HEK293 (cell line): ENCODE results near the gene NPRL2.

Source experiments
- CTCF ChIA-PET: fragments of 350-600 bp; formaldehyde crosslinking; extraction: SDS; loops from one replicate; lab custom pipeline; 2021; ENCODE audit warnings: antibody characterized with exemption; lab: Yijun Ruan, JAX
- POLR2A ChIA-PET: fragments of 300-600 bp; formaldehyde crosslinking; extraction: SDS; loops from one replicate; lab custom pipeline; 2020; ENCODE audit warnings: antibody characterized with exemption, inconsistent platforms; lab: Yijun Ruan, JAX
- H3K27ac ChIP-seq: fragments of 200-500 bp; sonication (Bioruptor generic); 2 replicates; pipeline ENCODE4 v1.5.1; 2014; ENCODE audit warnings: low read depth, low read length, control low read depth, inconsistent platforms; ENCODE audit errors: extremely low read depth
- H3K36me3 ChIP-seq, 2 experiments: fragments of 200-500 bp in 1 of 2; sonication (Bioruptor generic) in 1 of 2; 1 replicate in 1 of 2; 2 replicates in 1 of 2; pipeline ENCODE4 v1.5.1; 2014 to 2017; ENCODE audit warnings: inconsistent platforms in 2 of 2, low read length in 2 of 2; ENCODE audit not compliant: control insufficient read depth in 2 of 2, insufficient read depth in 1 of 2
- H3K4me1 ChIP-seq: fragments of 200-500 bp; sonication (Bioruptor generic); 2 replicates; pipeline ENCODE4 v1.5.1; 2014; ENCODE audit warnings: mild to moderate bottlenecking, low read length, inconsistent platforms; ENCODE audit not compliant: control insufficient read depth, insufficient read depth
- H3K4me3 ChIP-seq: 2 replicates; pipeline ENCODE4 v1.5.1; 2011; ENCODE audit warnings: low read depth, mild to moderate bottlenecking, control low read depth, low read length, moderate library complexity
- H3K9me3 ChIP-seq: fragments of 200-500 bp; sonication (Bioruptor generic); 2 replicates; pipeline ENCODE4 v1.5.1; 2014; ENCODE audit warnings: low read depth, low read length, inconsistent platforms; ENCODE audit not compliant: control insufficient read depth, insufficient read depth
- GFI1B ChIP-seq: fragments of 450-650 bp; formaldehyde crosslinking; IDR thresholded peaks from 2 replicates; pipeline ENCODE4 v1.5.1; 2016; ENCODE audit warnings: missing biosample characterization, missing genetic modification characterization
- KLF10 ChIP-seq: fragments of 450-650 bp; IDR thresholded peaks from 2 replicates; pipeline ENCODE4 v1.5.1; 2018; ENCODE audit warnings: missing biosample characterization, mild to moderate bottlenecking, missing genetic modification characterization
- KLF8 ChIP-seq: fragments of 450-650 bp; formaldehyde crosslinking; IDR thresholded peaks from 2 replicates; pipeline ENCODE4 v1.5.1; 2016; ENCODE audit warnings: missing biosample characterization, missing genetic modification characterization
- KLF9 ChIP-seq: fragments of 450-650 bp; formaldehyde crosslinking; IDR thresholded peaks from 2 replicates; pipeline ENCODE4 v1.5.1; 2016; ENCODE audit warnings: missing biosample characterization, missing genetic modification characterization, low read depth
- SCRT2 ChIP-seq: fragments of 450-650 bp; formaldehyde crosslinking; IDR thresholded peaks from 2 replicates; pipeline ENCODE4 v1.5.1; 2016; ENCODE audit warnings: missing biosample characterization, missing genetic modification characterization
- SETDB1 ChIP-seq: IDR thresholded peaks from one replicate; pipeline ENCODE4 v1.6.1; 2017; ENCODE audit warnings: mild to moderate bottlenecking, low read length, moderate library complexity, mixed read lengths; ENCODE audit not compliant: insufficient read length
- YY1 ChIP-seq: fragments of 450-650 bp; formaldehyde crosslinking; IDR thresholded peaks from 2 replicates; pipeline ENCODE4 v1.5.1; 2018; ENCODE audit warnings: missing biosample characterization, missing genetic modification characterization
- ZBTB20 ChIP-seq: fragments of 450-650 bp; formaldehyde crosslinking; IDR thresholded peaks from 2 replicates; pipeline ENCODE4 v1.5.1; 2016; ENCODE audit warnings: missing biosample characterization, missing genetic modification characterization
- ZBTB8A ChIP-seq: fragments of 450-650 bp; formaldehyde crosslinking; IDR thresholded peaks from 2 replicates; pipeline ENCODE4 v1.5.1; 2016; ENCODE audit warnings: missing biosample characterization, missing genetic modification characterization
- ZEB2 ChIP-seq: fragments of 450-650 bp; formaldehyde crosslinking; IDR thresholded peaks from 2 replicates; pipeline ENCODE4 v1.5.1; 2016; ENCODE audit warnings: missing biosample characterization, missing genetic modification characterization
- ZIC2 ChIP-seq: fragments of 450-650 bp; formaldehyde crosslinking; IDR thresholded peaks from 2 replicates; pipeline ENCODE4 v1.5.1; 2016; ENCODE audit warnings: missing biosample characterization, missing genetic modification characterization
- ZNF335 ChIP-seq: fragments of 450-650 bp; formaldehyde crosslinking; conservative IDR thresholded peaks from 2 replicates; pipeline ENCODE4 v1.5.1; 2016; ENCODE audit warnings: missing biosample characterization, missing genetic modification characterization
- ZNF394 ChIP-seq: fragments of 450-650 bp; formaldehyde crosslinking; IDR thresholded peaks from 2 replicates; pipeline ENCODE4 v1.5.1; 2016; ENCODE audit warnings: missing biosample characterization, missing genetic modification characterization, mild to moderate bottlenecking, moderate library complexity, borderline replicate concordance
- ZNF561 ChIP-seq: fragments of 450-650 bp; IDR thresholded peaks from 2 replicates; pipeline ENCODE4 v1.5.1; 2018; ENCODE audit warnings: missing biosample characterization, missing genetic modification characterization, borderline replicate concordance
- ZNF600 ChIP-seq: fragments of 450-650 bp; formaldehyde crosslinking; IDR thresholded peaks from 2 replicates; pipeline ENCODE4 v1.5.1; 2016; ENCODE audit warnings: missing biosample characterization, missing genetic modification characterization
- ZNF610 ChIP-seq: fragments of 450-650 bp; formaldehyde crosslinking; IDR thresholded peaks from 2 replicates; pipeline ENCODE4 v1.5.1; 2016; ENCODE audit warnings: missing biosample characterization, missing genetic modification characterization, borderline replicate concordance
- ZNF747 ChIP-seq: fragments of 450-650 bp; formaldehyde crosslinking; IDR thresholded peaks from 2 replicates; pipeline ENCODE4 v1.5.1; 2016; ENCODE audit warnings: missing biosample characterization, missing genetic modification characterization
- ZNF76 ChIP-seq: fragments of 450-650 bp; formaldehyde crosslinking; IDR thresholded peaks from 2 replicates; pipeline ENCODE4; 2016; ENCODE audit warnings: low read depth, missing biosample characterization, missing genetic modification characterization, borderline replicate concordance
- ZSCAN30 ChIP-seq: fragments of 450-650 bp; IDR thresholded peaks from 2 replicates; pipeline ENCODE4 v1.5.1; 2018; ENCODE audit warnings: missing biosample characterization, mild to moderate bottlenecking, missing genetic modification characterization, moderate library complexity
- ZXDB ChIP-seq: fragments of 450-650 bp; formaldehyde crosslinking; IDR thresholded peaks from 2 replicates; pipeline ENCODE4 v1.5.1; 2016; ENCODE audit warnings: missing biosample characterization, missing genetic modification characterization
- TF ChIP-seq, protein P1 (sequence below): fragments of 450-650 bp; formaldehyde crosslinking; IDR thresholded peaks from 2 replicates; pipeline ENCODE4 v1.5.1; 2017; ENCODE audit warnings: missing biosample characterization, missing genetic modification characterization
- TF ChIP-seq, protein P2 (sequence below): fragments of 450-650 bp; formaldehyde crosslinking; optimal IDR thresholded peaks from 2 replicates; pipeline ENCODE3; 2016; ENCODE audit warnings: missing biosample characterization, mild to moderate bottlenecking, missing genetic modification characterization
- TF ChIP-seq, protein P3 (sequence below): fragments of 450-650 bp; formaldehyde crosslinking; IDR thresholded peaks from 2 replicates; pipeline ENCODE4 v1.5.1; 2016; ENCODE audit warnings: missing biosample characterization, missing genetic modification characterization
- TF ChIP-seq, protein P4 (sequence below): fragments of 450-650 bp; formaldehyde crosslinking; IDR thresholded peaks from 2 replicates; pipeline ENCODE4 v1.5.1; 2016; ENCODE audit warnings: missing biosample characterization, missing genetic modification characterization
- TF ChIP-seq, protein P5 (sequence below): fragments of 450-650 bp; formaldehyde crosslinking; IDR thresholded peaks from 2 replicates; pipeline ENCODE4 v1.5.1; 2016; ENCODE audit warnings: missing biosample characterization, missing genetic modification characterization
- TF ChIP-seq, protein P6 (sequence below): IDR thresholded peaks from 2 replicates; pipeline ENCODE4 v1.6.1; 2011; ENCODE audit warnings: mild to moderate bottlenecking, low read depth, low read length, borderline replicate concordance

NPRL2 gene

DNA sequence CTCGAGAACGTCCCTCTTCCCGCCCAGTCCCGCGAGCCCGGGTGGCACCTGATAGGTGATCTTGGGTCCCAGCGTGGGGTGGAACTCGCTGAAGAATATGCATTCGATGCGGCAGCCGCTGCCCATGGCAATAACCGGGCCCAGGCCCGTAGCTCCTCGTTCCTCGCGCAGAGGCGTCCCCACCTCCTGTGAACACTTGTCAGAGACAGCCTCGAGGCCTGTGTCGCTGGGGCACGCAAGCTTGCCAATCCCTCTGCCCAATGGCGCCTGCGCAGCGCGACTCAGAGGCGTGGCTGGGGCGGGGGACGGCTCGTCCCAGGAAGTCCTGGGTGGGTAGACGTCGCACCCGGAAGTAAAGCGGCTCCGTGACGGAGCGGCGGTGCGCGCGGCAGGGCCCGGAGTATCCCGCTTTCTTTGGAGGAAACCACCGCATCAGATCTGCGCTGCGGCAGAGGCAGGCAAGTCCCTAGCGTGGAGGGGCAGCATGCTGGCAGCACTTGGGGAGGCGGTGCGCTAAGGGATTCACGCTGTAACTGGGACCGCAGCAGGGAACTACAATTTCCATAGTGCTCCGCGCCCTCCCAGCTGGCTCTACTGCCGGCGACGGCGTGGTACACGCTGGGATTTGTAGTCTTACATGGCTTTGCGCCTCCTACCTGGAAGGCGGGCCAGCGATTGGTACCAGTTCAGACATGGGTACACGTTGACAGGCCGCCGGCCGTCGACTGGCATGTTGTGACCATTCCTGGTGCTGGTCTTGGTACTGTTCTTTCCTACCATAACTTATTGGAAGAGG lies at the start of gene NPRL2, which contains the start of gene CYB561D2:
NPRL2 (minus strand) TSS at position 249 of the 796 bp plus-strand sequence; CDS start at position 126, 123 bp downstream.
CYB561D2 (plus strand) TSS at position 336 of the 796 bp plus-strand sequence. CDS start 572 bp downstream, outside the sequence.
- Histone ChIP-seq H3K27ac (peak within 1 kb of the TSS; percentile 63), H3K36me3 (peaks cover 0 to 62% of the 10 kb centered on the region in 2 experiments; a peak in 1 of 3 replicates), H3K9me3 (no peaks in the 10 kb centered on the region), H3K4me1 (peaks cover 4% of the 10 kb centered on the region; the same call in 1 of the 2 replicates), H3K4me3 (peak within 1 kb of the TSS; percentile 72)
- CTCF ChIA-PET = interaction anchor here (0.5 to 5.3 kb wide), 5 partner anchors 100 to 264 kb away, joined by 3 to 27 read pairs (median 3); no protein-coding TSS in a partner anchor
- POLR2A ChIA-PET = interaction anchor here (0.5 to 5.3 kb wide), 11 partner anchors 11 to 265 kb away, joined by 3 to 51 read pairs (median 3); partner anchors contain the start of genes HEMK1, HYAL3, NAA80 and TUSC2
- TF ChIP-seq ZNF76 (tag by site-specific recombination) = peak; percentile 99
- TF ChIP-seq ZIC2 (tag by site-specific recombination) = peak; percentile 47; the same call in 1 of the 2 replicates
- TF ChIP-seq GFI1B (tag by site-specific recombination) = no peak
- peak; percentile 38; the same call in 1 of the 2 replicates for TF ChIP-seq ZBTB8A (tag by site-specific recombination)
- peak; percentile 96 for TF ChIP-seq ZNF335
- TF ChIP-seq, protein P1, sequence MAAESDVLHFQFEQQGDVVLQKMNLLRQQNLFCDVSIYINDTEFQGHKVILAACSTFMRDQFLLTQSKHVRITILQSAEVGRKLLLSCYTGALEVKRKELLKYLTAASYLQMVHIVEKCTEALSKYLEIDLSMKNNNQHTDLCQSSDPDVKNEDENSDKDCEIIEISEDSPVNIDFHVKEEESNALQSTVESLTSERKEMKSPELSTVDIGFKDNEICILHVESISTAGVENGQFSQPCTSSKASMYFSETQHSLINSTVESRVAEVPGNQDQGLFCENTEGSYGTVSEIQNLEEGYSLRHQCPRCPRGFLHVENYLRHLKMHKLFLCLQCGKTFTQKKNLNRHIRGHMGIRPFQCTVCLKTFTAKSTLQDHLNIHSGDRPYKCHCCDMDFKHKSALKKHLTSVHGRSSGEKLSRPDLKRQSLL (tag by site-specific recombination) = 0 out of 2 replicates have a peak, but pooled peaks have one; percentile 24
- TF ChIP-seq ZXDB (tag by site-specific recombination) = peak; percentile 72
- TF ChIP-seq, protein P2, sequence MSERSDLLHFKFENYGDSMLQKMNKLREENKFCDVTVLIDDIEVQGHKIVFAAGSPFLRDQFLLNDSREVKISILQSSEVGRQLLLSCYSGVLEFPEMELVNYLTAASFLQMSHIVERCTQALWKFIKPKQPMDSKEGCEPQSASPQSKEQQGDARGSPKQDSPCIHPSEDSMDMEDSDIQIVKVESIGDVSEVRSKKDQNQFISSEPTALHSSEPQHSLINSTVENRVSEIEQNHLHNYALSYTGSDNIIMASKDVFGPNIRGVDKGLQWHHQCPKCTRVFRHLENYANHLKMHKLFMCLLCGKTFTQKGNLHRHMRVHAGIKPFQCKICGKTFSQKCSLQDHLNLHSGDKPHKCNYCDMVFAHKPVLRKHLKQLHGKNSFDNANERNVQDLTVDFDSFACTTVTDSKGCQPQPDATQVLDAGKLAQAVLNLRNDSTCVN (tag by site-specific recombination) = peak; percentile 79
- peak; percentile 44; the same call in 1 of the 2 replicates for TF ChIP-seq YY1
- peak; percentile 90; the same call in 1 of the 2 replicates for TF ChIP-seq KLF8 (tag by site-specific recombination)
- TF ChIP-seq, protein P3, sequence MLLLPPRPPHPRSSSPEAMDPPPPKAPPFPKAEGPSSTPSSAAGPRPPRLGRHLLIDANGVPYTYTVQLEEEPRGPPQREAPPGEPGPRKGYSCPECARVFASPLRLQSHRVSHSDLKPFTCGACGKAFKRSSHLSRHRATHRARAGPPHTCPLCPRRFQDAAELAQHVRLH (tag by site-specific recombination) = peak; percentile 77; the same call in 1 of the 2 replicates
- peak; percentile 80 for TF ChIP-seq SCRT2 (tag by site-specific recombination)
- peak; percentile 97 for TF ChIP-seq ZNF394 (tag by site-specific recombination)
- peak; percentile 77 for TF ChIP-seq KLF10 (tag by site-specific recombination)
- TF ChIP-seq, protein P4, sequence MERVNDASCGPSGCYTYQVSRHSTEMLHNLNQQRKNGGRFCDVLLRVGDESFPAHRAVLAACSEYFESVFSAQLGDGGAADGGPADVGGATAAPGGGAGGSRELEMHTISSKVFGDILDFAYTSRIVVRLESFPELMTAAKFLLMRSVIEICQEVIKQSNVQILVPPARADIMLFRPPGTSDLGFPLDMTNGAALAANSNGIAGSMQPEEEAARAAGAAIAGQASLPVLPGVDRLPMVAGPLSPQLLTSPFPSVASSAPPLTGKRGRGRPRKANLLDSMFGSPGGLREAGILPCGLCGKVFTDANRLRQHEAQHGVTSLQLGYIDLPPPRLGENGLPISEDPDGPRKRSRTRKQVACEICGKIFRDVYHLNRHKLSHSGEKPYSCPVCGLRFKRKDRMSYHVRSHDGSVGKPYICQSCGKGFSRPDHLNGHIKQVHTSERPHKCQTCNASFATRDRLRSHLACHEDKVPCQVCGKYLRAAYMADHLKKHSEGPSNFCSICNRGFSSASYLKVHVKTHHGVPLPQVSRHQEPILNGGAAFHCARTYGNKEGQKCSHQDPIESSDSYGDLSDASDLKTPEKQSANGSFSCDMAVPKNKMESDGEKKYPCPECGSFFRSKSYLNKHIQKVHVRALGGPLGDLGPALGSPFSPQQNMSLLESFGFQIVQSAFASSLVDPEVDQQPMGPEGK (tag by site-specific recombination) = peak; percentile 43; the same call in 1 of the 2 replicates
- TF ChIP-seq SETDB1 = peak; percentile 10
- TF ChIP-seq ZNF561 = 0 out of 2 replicates have a peak, but pooled peaks have one; percentile 43
- TF ChIP-seq, protein P5, sequence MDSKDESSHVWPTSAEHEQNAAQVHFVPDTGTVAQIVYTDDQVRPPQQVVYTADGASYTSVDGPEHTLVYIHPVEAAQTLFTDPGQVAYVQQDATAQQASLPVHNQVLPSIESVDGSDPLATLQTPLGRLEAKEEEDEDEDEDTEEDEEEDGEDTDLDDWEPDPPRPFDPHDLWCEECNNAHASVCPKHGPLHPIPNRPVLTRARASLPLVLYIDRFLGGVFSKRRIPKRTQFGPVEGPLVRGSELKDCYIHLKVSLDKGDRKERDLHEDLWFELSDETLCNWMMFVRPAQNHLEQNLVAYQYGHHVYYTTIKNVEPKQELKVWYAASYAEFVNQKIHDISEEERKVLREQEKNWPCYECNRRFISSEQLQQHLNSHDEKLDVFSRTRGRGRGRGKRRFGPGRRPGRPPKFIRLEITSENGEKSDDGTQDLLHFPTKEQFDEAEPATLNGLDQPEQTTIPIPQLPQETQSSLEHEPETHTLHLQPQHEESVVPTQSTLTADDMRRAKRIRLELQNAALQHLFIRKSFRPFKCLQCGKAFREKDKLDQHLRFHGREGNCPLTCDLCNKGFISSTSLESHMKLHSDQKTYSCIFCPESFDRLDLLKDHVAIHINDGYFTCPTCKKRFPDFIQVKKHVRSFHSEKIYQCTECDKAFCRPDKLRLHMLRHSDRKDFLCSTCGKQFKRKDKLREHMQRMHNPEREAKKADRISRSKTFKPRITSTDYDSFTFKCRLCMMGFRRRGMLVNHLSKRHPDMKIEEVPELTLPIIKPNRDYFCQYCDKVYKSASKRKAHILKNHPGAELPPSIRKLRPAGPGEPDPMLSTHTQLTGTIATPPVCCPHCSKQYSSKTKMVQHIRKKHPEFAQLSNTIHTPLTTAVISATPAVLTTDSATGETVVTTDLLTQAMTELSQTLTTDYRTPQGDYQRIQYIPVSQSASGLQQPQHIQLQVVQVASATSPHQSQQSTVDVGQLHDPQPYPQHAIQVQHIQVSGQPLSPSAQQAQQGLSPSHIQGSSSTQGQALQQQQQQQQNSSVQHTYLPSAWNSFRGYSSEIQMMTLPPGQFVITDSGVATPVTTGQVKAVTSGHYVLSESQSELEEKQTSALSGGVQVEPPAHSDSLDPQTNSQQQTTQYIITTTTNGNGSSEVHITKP (tag by site-specific recombination) = 0 out of 2 replicates have a peak, but pooled peaks have one; percentile 45
- TF ChIP-seq ZNF610 (tag by site-specific recombination) = peak; percentile 89
- TF ChIP-seq ZEB2 (tag by site-specific recombination) = peak; percentile 60; the same call in 1 of the 2 replicates
- TF ChIP-seq ZBTB20 (tag by site-specific recombination) = peak; percentile 78; the same call in 1 of the 2 replicates
- TF ChIP-seq ZSCAN30 (tag by site-specific recombination) = 0 out of 2 replicates have a peak, but pooled peaks have one; percentile 33
- TF ChIP-seq, protein P6, sequence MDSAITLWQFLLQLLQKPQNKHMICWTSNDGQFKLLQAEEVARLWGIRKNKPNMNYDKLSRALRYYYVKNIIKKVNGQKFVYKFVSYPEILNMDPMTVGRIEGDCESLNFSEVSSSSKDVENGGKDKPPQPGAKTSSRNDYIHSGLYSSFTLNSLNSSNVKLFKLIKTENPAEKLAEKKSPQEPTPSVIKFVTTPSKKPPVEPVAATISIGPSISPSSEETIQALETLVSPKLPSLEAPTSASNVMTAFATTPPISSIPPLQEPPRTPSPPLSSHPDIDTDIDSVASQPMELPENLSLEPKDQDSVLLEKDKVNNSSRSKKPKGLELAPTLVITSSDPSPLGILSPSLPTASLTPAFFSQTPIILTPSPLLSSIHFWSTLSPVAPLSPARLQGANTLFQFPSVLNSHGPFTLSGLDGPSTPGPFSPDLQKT = peak; percentile 42; the same call in 1 of the 2 replicates
- TF ChIP-seq ZNF747 = no peak
- TF ChIP-seq KLF9 = peak; percentile 68; the same call in 1 of the 2 replicates
- TF ChIP-seq ZNF600 (tag by site-specific recombination) = peak; percentile 79
